ENCODE data around the gene AMBN.

The AMBN gene

GRCh38 chr4:70591955-70592582 lies at the start of gene AMBN:
Gene AMBN, plus strand, starts transcription at chr4:70592256. Its CDS starts 103 bp downstream, at chr4:70592359.
- no peak for TF ChIP-seq ZNF274 (IDR thresholded peaks at IDR 0.05; ENCODE audit: low read depth, low read length)
- H3K4me3 ChIP-seq (ENCODE audit: low read length) = no peak within 1 kb of the TSS

GRCh38 chr4:70544279-70544868 lies 47.7 kb upstream of the AMBN start:
- TF ChIP-seq ZNF274 (IDR thresholded peaks at IDR 0.05; ENCODE audit: low read depth, low read length) = no peak
- H3K4me3 ChIP-seq (ENCODE audit: low read length) = no peak overlapping the region

GRCh38 chr4:70556856-70557255 lies 35.2 kb upstream of the AMBN start:
- TF ChIP-seq ZNF274 (IDR thresholded peaks at IDR 0.05; ENCODE audit: low read depth, low read length) = no peak
- no peak overlapping the region for H3K4me3 ChIP-seq (ENCODE audit: low read length)

- no peak for TF ChIP-seq ZNF274 (IDR thresholded peaks at IDR 0.05; ENCODE audit: low read depth, low read length)
- no peak overlapping the region for H3K4me3 ChIP-seq (ENCODE audit: low read length)
Measured at GRCh38 chr4:70559211-70559830, 32.7 kb upstream of the AMBN start.

GRCh38 chr4:70559924-70560323 lies 32.1 kb upstream of the AMBN start:
- H3K4me3 ChIP-seq (ENCODE audit: low read length) = no peak overlapping the region
- no peak for TF ChIP-seq ZNF274 (IDR thresholded peaks at IDR 0.05; ENCODE audit: low read depth, low read length)

GRCh38 chr4:70564033-70564432 lies 28.0 kb upstream of the AMBN start:
- no peak overlapping the region for H3K4me3 ChIP-seq (ENCODE audit: low read length)
- no peak for TF ChIP-seq ZNF274 (IDR thresholded peaks at IDR 0.05; ENCODE audit: low read depth, low read length)

- no peak for TF ChIP-seq ZNF274 (IDR thresholded peaks at IDR 0.05; ENCODE audit: low read depth, low read length)
- no peak overlapping the region for H3K4me3 ChIP-seq (ENCODE audit: low read length)
Measured at GRCh38 chr4:70570796-70571195, 21.3 kb upstream of the AMBN start.

GRCh38 chr4:70571772-70572171 lies 20.3 kb upstream of the AMBN start:
- TF ChIP-seq ZNF274 (IDR thresholded peaks at IDR 0.05; ENCODE audit: low read depth, low read length) = no peak
- H3K4me3 ChIP-seq (ENCODE audit: low read length) = no peak overlapping the region

- H3K4me3 ChIP-seq (ENCODE audit: low read length) = no peak overlapping the region
- no peak for TF ChIP-seq ZNF274 (IDR thresholded peaks at IDR 0.05; ENCODE audit: low read depth, low read length)
Measured at GRCh38 chr4:70575964-70576363, 16.1 kb upstream of the AMBN start.

- no peak for TF ChIP-seq ZNF274 (IDR thresholded peaks at IDR 0.05; ENCODE audit: low read depth, low read length)
- H3K4me3 ChIP-seq (ENCODE audit: low read length) = no peak overlapping the region
Measured at GRCh38 chr4:70577220-70577927, 14.7 kb upstream of the AMBN start.

GRCh38 chr4:70581980-70582379 lies 10.1 kb upstream of the AMBN start:
- no peak overlapping the region for H3K4me3 ChIP-seq (ENCODE audit: low read length)

GRCh38 chr4:70583952-70584834 lies 7.9 kb upstream of the AMBN start:
- no peak overlapping the region for H3K4me3 ChIP-seq (ENCODE audit: low read length)
- TF ChIP-seq ZNF274 (IDR thresholded peaks at IDR 0.05; ENCODE audit: low read depth, low read length) = no peak

More at GRCh38 chr4:70581980-70582379, 10.1 kb upstream of the AMBN start:
- no peak for TF ChIP-seq ZNF274 (IDR thresholded peaks at IDR 0.05; ENCODE audit: low read depth, low read length)

- no peak for TF ChIP-seq ZNF274 (IDR thresholded peaks at IDR 0.05; ENCODE audit: low read depth, low read length)
- H3K4me3 ChIP-seq (ENCODE audit: low read length) = no peak overlapping the region
Measured at GRCh38 chr4:70586841-70587240, 5.2 kb upstream of the AMBN start.

- H3K4me3 ChIP-seq (ENCODE audit: low read length) = no peak overlapping the region
- no peak for TF ChIP-seq ZNF274 (IDR thresholded peaks at IDR 0.05; ENCODE audit: low read depth, low read length)
Measured at GRCh38 chr4:70589785-70590184, 2.3 kb upstream of the AMBN start.
